GM18508 (cell line): ENCODE results near the gene PDS5B.
"Not testable (repeated sequence)": the region's sequence is repeated elsewhere in the genome, so short reads cannot be mapped to it uniquely, and the experiment has no call there.

Experiments used
- ATAC-seq: cut with Tn5 transposase; IDR thresholded peaks from one replicate; pipeline ENCODE4 v1.9.1; 2021; ENCODE audit warnings: moderate number of reproducible peaks; ENCODE audit not compliant: insufficient read depth, unreplicated experiment

The PDS5B gene

DNA sequence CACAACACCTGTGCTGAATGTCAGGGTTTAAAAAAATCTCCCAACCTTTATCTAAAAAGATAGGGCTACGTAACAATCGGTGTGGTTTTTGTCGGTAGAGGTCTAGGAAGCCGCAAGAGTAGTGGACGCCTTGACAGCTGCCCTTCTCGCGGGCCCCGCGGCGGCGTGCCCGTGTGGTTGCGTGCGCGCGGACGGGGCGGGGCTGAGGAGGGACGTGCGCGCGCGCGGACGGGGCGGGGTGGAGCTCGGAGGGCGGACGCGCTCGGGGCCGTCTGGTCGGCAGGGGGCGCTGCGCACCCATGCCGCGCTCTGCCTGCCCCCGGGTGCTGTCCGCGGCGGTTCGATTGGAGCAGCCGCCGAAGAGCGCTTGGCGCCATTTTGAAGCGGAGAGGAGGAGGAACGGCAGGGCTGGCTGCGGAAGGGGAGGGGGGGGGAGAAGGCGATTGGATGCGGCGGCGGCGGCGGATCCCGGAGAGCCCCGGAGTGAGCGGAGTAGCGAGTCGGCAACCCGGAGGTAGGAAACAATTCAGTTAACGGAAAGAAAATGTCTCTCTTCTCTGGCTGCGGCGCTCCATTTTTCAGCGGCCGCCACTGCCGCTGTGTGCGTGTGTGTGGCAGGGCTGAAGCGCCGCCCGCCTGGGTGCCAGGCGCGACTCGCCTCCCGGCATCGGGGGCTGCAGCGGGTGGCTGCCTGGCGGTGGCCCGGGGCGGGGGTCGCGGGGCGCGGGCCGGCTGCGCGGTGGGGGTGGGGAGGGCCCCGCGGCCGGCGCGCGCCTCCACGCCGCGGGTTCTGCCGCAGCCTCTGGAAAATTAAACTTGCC lies at the start of gene PDS5B:
Gene PDS5B, plus strand, starts transcription at position 373 of the 821 bp plus-strand sequence. CDS start 62,321 bp downstream, outside the sequence.
- ATAC-seq, result peak; percentile 56

DNA sequence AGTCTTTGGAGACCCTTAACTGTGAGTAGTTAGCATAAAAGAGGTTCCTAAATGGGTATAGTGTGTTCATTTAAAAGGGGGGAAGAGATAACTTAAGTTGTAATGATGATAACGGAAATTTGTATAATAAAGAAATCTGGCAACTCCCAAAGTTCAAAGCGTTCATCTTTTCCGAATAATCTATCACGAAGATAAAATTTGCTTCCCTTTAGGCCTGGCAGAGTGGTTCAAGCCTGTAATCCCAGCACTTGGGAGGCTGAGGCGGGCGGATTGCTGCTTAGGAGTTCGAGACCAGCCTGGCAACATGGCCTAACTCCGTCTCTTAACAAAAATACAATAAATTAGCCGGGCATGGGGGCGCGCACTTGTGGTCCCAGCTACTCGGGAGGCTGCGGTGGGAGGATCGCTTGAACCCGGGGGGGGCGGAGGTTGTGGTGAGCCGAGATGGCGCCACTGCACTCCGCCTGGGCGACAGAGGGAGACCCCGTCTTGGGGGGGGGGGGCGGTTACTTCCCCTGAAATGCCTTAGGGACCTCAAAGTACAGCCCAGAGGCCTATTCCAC lies 48.6 kb upstream of the PDS5B start:
- no peak for ATAC-seq

DNA sequence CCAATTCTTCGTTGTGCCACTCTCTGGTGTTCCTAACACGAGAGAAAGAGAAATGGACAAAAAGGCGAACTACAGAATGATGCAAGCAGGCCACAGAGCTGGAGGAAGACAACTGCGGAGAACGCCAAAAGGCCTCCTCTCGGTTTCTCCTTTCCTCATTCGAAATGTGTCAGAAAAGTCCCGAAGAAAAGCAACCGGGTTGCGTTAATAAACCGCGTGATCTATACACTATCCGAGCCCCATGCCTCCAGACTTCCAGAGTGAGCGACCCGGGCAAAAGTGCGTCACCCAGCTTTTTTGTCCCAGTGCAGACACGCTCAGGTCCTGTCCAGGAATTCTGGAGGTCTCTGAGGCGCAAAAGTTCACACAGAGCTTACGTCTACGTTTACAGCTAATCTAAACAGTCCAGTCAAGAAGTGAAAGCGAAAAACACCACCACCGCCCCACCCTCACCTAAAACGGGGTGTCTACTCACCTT lies 48.1 kb upstream of the PDS5B start:
- ATAC-seq, result peak; percentile 55

DNA sequence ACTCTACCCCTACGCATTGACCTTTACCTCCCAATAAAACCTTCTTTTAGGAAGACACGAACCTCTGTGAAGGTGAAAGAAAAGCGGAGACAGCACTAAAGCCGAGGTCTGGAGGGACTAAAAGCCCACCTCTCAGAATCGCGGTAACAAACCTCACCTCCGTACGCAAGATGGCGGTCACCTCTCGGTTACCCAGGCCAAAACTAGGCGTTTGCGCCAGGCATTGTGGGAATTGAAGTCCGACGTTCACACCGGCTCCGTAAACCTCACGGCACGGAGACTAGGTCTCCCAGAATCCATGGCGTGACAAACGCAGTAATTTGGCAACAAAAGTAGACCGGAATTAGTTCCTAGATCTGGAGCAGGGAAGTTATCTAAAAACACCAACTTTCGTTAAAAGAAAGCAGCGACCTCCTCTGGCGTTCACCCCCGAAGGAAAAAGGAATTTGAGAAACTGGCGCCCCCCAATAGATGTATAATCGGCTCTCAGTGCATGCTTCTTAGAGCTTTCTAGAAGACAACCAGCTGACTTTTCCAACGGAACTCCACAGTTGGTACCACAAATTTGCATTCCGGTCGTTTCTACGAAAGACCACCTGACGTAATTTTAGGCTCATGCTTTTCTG lies 47.5 kb upstream of the PDS5B start, which contains the start of gene N4BP2L2:
Gene N4BP2L2, minus strand, starts transcription at position 175 of the 626 bp plus-strand sequence. CDS start 1,768 bp downstream, outside the sequence.
- peak; percentile 97 for ATAC-seq

GRCh38 chr13:32542221-32542620 lies 44.0 kb upstream of the PDS5B start:
- no peak for ATAC-seq

DNA sequence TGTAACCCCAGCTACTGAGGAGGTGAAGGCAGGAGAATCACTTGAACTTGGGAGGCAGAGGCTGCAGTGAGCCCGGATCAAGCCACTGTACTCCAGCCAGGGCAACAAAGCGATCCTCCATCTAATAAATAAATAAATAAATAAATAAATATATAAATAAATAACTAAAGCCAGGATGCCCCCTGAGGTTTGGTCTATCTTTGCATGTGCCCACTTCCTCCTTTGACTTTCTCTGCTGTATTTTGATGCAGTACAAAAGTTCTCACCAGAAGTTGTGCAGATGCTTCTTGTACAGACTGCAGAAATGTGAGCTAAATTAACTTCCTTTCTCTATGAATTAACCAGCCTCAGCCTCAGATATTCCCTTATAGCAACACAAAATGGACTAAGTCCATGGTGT lies 41.2 kb upstream of the PDS5B start:
- ATAC-seq, result no peak

- ATAC-seq, result no peak
These were observed 37.4 kb upstream of the PDS5B start for GRCh38 chr13:32548837-32549236.

DNA sequence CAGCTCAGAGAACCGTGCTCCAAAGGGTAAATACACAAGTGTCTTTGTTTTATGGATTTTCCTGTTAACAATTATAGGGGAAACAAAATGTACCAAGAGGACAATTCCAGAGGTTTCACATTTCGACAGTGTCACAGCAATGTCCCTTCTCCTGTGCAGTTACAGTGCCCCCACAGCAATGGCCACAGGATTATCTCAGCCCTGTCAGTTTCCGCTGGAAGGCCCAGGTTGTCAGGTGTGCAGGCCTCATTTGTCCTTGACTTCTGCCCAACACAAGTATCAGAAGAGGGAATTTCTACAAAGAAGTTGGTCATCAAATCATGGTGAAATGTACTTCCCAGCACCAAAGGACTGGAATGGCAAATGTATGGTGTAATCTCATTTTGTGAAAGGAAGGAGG lies 36.5 kb upstream of the PDS5B start:
- ATAC-seq, result no peak

GRCh38 chr13:32553720-32554119 lies 32.5 kb upstream of the PDS5B start:
- ATAC-seq, result no peak

DNA sequence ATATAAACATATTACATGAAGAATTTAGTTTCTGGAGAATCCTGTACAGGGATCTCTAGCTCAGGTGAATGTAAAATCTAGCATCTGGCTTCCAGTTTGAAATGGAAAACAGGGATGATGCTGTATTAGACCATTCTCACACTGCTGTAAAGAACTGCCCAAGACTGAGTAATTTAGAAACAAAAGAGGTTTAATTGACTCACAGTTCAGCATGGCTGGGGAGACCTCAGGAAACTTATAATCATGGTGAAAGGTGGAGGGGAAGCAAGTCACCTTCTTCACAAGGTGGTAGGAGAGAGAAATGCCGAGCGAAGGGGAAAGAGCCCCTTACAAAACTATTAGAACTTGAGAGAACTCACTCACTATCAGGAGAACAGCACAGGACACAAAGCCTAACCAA lies 30.6 kb upstream of the PDS5B start:
- no peak for ATAC-seq

DNA sequence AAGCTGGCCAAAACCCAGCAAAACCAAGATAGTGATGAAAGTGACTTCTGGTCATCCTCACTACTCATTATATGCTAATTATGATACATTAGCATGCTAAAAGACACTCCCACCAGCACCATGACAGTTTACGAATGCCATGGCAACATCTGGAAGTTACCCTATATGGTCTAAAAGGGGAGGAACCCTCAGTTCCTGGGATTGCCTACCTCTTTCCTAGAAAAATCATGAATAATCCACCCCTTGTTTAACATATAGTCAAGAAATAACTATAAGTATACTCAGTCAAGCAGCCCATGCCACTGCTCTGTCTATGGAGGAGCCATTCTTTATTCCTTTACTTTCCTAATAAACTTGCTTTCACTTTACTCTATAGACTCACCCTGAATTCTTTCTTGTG lies 25.4 kb upstream of the PDS5B start:
- ATAC-seq, result not testable (repeated sequence)

DNA sequence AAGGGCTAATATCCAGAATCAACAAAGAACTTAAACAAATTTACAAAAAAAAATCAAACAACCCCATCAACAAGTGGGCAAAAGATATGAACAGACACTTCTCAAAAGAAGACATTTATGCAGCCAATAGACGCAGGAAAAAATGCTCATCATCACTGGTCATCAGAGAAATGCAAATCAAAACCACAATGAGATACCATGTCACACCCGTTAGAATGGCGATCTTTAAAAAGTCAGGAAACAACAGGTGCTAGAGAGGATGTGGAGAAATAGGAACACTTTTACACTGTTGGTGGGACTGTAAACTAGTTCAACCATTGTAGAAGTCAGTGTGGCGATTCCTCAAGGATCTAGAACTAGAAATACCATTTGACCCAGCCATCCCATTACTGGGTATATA lies 10.6 kb upstream of the PDS5B start:
- ATAC-seq, result not testable (repeated sequence)

DNA sequence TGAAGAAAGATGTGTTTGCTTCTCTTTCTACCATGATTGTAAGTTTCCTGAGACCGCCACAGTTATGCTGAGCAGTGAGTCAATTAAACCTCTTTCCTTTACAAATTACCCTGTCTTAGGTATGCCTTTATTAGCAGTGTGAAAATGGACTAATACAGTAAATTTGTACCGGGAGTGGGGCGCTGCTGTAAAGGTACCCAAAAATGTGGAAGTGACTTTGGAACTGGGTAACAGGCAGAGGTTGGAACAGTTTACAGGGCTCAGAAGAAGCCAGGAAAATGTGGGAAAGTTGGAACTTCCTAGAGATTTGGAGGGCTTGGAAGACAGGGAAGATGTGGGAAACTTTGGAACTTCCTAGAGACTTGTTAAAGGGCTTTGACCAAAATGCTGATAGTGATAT lies 9.2 kb upstream of the PDS5B start:
- ATAC-seq, result no peak

- no peak for ATAC-seq
These were observed 5.0 kb upstream of the PDS5B start for GRCh38 chr13:32581177-32581786.

- ATAC-seq, result no peak
These were observed 4.0 kb upstream of the PDS5B start for GRCh38 chr13:32582281-32582680.

DNA sequence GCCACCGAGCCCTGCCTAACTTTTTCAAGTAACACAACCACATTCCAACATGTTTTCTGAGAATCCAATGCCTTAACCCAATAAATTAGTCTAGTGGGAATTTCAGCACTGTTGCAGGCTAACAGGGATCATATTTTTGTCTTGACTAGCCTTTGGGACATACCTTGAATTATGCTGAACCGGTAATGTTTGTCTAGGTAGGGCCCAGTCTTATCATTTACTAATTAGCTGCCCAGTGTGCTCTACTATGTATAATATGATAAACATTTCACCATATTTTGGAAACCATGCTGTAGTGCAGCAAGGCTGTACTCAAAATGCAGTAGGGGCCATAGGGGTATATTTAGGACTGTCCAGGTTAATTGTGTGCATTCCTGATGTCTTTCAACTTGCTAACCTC lies 3.3 kb upstream of the PDS5B start:
- no peak for ATAC-seq

DNA sequence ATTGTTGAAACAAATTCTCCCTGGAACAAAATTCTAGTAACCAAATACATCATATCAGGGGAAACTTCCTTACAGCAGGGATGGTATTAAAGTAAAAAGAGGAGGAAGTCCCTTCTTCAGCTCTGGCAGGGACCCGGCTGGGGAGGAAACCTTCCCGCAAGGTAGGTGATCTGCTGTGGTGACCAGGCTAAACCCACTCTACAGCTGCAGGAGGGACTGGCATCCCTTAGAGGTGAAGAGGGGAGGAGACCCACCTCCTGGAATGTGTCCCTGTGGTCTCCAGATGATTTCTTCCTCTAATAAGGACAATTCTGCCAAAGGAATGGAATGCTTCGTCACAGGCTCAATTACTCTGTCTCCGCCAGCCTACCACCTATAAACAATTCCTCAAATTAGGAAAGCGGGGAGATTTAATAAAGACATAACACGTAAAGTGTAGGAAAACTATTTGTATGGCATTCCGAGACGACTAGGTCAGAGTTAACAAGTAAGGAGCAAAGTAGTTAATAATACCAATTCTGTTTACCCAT lies 637 bp upstream of the PDS5B start:
- ATAC-seq, result no peak

DNA sequence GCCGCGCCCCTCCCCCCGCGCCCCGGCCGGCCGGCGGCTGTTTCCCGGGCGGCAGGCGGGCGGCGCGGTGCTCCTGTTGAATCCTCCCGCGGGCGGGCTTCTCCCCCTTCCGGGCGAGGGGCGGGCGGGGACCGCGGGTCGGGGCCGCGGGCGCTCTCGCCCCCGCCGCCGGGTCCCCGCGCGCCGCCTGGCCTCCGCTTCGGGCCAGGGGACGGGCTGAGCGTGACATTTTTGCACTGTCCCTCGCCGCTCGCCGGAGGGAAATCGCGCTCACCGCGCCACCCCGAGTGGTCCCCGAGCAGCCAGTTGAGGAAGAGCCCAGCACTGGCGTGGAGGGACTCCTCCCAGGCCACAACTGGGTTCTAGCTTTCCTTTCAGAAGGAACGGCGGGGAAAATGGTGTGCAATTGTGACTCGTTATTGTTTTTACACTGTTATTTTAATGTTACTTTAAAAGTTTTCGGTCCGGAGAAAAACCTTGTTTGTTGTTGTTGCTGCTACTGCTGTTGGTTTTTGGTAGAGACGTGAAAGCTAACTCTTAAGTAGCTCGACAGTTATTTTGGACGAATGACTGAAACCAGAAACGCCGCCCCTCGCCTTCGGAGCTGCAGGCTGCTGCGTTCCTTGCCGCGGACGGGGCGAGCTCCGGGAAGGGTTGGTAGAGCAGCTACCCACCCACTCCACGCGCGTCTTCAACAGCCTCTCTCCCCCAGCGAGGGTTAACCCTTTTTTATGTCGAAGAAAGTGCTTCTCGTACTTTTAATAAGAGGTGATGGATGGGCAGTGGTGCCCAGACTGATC lies 959 bp downstream of the PDS5B start:
- ATAC-seq, result no peak

DNA sequence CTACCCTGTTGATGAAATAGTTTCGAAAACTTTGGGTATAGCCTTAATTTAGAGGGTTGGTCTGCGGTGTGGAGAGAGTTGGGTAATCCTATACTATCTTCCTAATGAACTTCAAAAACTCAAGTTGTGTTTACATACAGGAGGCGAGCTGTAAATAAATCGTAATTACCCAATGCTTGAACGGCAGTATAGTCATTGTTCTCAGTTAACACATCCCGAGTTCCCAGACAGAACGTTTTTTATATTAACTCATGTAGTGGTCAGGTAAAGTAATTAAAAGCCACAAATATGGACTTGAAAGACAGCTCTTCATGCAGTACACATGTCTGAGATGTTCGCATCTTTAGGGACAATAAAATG lies 1.5 kb downstream of the PDS5B start:
- ATAC-seq, result no peak

DNA sequence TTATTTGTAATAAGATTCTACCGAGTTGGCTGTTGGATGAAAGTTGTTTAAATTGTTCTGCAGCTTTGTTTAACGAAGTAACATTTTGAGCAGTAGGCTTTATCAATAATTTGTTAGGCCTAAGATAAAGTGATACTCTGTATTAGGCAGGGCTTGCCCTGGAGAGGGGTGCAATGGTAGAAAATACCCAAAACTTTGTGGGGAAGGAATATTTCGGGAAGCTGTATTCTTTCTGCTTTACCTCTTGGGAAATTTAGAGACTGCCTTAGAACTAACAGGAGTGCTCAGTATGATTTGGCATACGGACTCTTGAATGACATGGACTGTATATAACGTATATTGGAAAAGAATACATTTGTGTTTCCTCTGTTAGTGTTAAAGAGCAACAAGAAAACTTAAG lies 2.5 kb downstream of the PDS5B start:
- ATAC-seq, result no peak
